Karpas-422 (cell line): Measurements from ENCODE around the gene PRDM16. TPM values are rescaled to one million over a fixed set of nuclear protein-coding genes. Genes with fewer than 3 reads are reported as not detected.

Experiments
- DNase-seq: peaks from one replicate; pipeline ENCODE4 v3.0.0-alpha.2; 2015
- H2AFZ ChIP-seq: fragments of 200-600 bp; sonication (generic); 2 replicates; pipeline ENCODE4 v1.6.1; 2014; ENCODE audit warnings: antibody characterized with exemption, low read length, mixed read lengths
- H3K27ac ChIP-seq: fragments of 200-600 bp; sonication (generic); 2 replicates; pipeline ENCODE4 v1.5.1; 2014; ENCODE audit warnings: mild to moderate bottlenecking, low read length, moderate library complexity
- H3K27me3 ChIP-seq: fragments of 200-600 bp; sonication (generic); 2 replicates; pipeline ENCODE4 v1.6.1; 2014; ENCODE audit warnings: low read length, mixed read lengths
- H3K36me3 ChIP-seq: fragments of 200-600 bp; sonication (generic); 2 replicates; pipeline ENCODE4 v1.6.1; 2014; ENCODE audit warnings: low read length, mixed read lengths; ENCODE audit not compliant: insufficient read depth
- H3K4me1 ChIP-seq: fragments of 200-600 bp; sonication (generic); 2 replicates; pipeline ENCODE4 v1.6.1; 2014; ENCODE audit warnings: mild to moderate bottlenecking, low read length, mixed read lengths
- H3K4me2 ChIP-seq: fragments of 200-600 bp; sonication (generic); 2 replicates; pipeline ENCODE4 v1.6.1; 2014; ENCODE audit warnings: low read length, low read depth, mild to moderate bottlenecking; ENCODE audit not compliant: poor library complexity, severe bottlenecking
- H3K4me3 ChIP-seq: fragments of 200-600 bp; sonication (generic); 2 replicates; pipeline ENCODE4 v1.5.1; 2014; ENCODE audit warnings: mild to moderate bottlenecking, antibody characterized with exemption, low read length, mixed read lengths
- H3K79me2 ChIP-seq: fragments of 200-600 bp; sonication (generic); 2 replicates; pipeline ENCODE4 v1.6.1; 2014; ENCODE audit warnings: mild to moderate bottlenecking, low read length, mixed read lengths
- H3K9ac ChIP-seq: fragments of 200-600 bp; sonication (generic); 2 replicates; pipeline ENCODE4 v1.6.0; 2014; ENCODE audit warnings: low read length
- H3K9me2 ChIP-seq: fragments of 200-600 bp; sonication (generic), shearing (Covaris generic); replicated peaks from 2 replicates; pipeline ENCODE4 v1.6.0; 2014; ENCODE audit warnings: mild to moderate bottlenecking, low read length, moderate library complexity; ENCODE audit not compliant: insufficient read depth
- H3K9me3 ChIP-seq: fragments of 300-700, 200-600 bp; sonication (generic); 2 replicates; pipeline ENCODE4 v1.6.1; 2014; ENCODE audit warnings: low read length, mixed read lengths
- H4K20me1 ChIP-seq: fragments of 200-600 bp; sonication (generic); 2 replicates; pipeline ENCODE4 v1.6.1; 2014; ENCODE audit warnings: mild to moderate bottlenecking, antibody characterized with exemption, low read length, low read depth; ENCODE audit not compliant: insufficient read depth
- total RNA-seq: library from RNA; depleted of rRNA; stranded (reverse); fragments of >200 nt; shearing (Covaris generic); gene quantifications from 2 replicates; pipeline ENCODE4 v1.2.3, GENCODE V29; 2014; ENCODE audit warnings: low replicate concordance

PRDM16 gene
- total RNA-seq, 1 experiment from 2014 or later, result not detected

DNA sequence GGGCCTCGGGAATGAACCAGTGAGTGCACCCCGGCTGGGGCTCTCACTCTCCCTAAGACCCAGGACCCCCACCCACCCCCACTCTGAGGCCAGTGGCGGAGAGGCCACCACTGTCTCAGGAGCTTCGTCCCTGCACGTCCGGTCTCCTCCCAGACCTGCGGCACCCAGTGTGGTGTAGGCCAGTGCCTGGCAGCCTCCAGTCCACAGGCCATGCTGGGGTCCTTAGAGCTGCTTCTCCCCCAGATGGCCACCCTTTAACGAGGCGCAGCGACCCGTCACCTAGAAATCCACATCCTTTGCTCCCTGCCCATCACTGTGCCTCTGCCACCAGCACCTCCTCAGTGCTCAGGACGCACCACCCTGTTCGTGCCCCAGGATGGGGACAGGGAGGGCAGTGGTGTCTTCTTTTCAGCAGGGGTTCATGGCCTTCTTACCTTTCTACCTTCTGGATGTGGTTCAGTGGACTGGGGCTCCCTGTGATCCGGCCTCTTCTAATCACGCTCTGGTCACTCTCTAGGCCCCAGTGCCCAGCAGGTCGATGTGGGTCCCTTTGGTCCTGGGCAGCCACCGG, 253.5 kb downstream of the PRDM16 start:
- no peak overlapping the region for H3K9ac ChIP-seq
- no peaks in the 10 kb centered on the region for H3K4me1 ChIP-seq
- H3K9me3 ChIP-seq, result no peaks in the 10 kb centered on the region
- no peak overlapping the region for H3K4me3 ChIP-seq
- H3K79me2 ChIP-seq, result no peaks in the 10 kb centered on the region
- no peak overlapping the region for H2AFZ ChIP-seq
- H3K4me2 ChIP-seq, result no peak overlapping the region
- no peaks in the 10 kb centered on the region for H4K20me1 ChIP-seq
- H3K27me3 ChIP-seq, result no peaks in the 10 kb centered on the region
- no peak overlapping the region for H3K27ac ChIP-seq
- H3K9me2 ChIP-seq, result no peaks in the 10 kb centered on the region
- H3K36me3 ChIP-seq, result no peaks in the 10 kb centered on the region
- DNase-seq, result no peak

DNA sequence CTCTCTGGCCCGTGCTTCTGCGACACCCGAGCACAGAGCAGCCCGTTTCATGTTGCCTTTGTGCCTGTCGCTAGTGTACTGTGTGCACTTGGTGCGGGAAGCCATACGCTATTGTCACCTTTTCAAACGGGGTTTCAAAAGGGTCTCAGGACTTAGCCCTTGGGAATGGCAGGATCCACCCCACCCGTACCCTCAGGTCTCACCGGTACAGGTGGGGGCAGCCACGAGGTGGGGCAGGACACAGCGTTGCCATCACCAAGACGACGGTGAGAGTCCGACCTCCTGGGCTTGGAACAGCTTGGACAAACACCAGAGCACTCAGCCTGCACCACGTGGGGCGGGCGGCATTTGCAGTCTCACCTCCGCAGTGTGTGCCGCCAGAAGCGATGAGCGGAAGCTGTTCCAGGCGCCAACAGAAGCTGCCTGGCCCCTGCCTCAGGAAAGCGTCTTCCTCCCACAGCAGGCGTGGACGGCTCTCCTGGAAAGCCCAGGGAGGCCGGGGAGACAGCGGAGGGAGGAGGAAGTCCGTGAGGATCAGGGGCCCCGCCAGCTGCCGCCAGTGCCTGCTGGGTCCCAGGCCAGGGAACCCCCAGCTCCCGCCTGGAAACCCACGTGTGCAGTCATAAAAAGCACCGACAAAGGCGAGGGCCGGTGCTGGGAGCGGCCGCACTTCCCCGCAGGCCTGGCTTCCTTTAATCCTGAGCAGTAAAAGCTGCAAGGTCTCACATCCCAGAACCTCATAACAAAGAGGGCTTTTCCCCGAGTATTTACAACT, 254.2 kb downstream of the PRDM16 start:
- Histone ChIP-seq H3K4me3 (no peak overlapping the region), H2AFZ (no peak overlapping the region), H3K4me2 (no peak overlapping the region), H3K9ac (no peak overlapping the region), H3K4me1 (no peaks in the 10 kb centered on the region), H3K27ac (no peak overlapping the region), H3K79me2 (no peaks in the 10 kb centered on the region), H3K9me2 (no peaks in the 10 kb centered on the region), H4K20me1 (no peaks in the 10 kb centered on the region), H3K27me3 (no peaks in the 10 kb centered on the region), H3K9me3 (no peaks in the 10 kb centered on the region), H3K36me3 (no peaks in the 10 kb centered on the region)
- DNase-seq, result no peak

DNA sequence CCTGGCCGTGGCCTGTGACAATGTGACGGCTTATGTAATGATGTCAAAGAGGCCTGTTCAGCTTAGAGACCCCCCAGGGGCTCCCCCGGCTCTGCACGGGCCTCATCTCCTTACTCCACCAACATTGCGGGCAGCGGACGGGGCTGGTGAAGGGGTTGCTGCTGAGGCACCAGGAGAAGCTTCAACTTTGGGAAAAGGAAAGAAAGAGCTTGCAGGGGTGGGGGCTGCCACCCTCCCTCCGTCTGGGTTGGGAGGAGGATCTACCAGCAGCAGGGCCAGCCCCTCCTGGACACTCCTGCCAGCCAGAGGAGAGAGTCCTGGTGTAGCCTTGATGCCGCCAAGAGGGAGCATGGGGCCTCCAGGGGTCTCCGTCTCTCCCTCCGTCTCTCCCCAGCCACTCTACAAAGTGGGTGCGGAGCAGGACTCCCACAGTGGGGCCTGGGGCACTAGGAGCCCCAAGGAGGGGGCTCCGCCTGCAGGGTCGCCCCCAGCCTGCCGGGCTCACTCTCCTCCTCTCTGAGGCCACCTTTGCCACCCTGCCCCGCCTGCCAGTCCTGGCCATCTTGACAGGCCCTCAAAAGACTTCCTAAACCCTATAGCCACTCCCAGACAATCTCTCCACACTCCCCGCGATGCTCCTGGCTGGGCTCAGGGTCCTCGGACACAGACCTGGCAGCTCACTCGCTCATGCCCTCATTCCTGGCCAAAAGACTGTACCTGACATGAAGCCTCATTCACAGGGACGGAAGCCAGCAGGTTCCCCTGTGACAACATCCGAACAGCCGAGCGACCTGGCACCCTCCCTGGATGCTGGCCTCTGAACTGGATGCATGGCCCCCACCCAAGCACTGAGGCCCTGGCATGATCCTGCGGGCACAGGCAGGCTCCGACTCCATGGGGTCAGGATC, 255.0 kb downstream of the PRDM16 start:
- no peaks in the 10 kb centered on the region for H3K9me2 ChIP-seq
- H3K4me3 ChIP-seq, result no peak overlapping the region
- no peaks in the 10 kb centered on the region for H3K4me1 ChIP-seq
- no peak overlapping the region for H3K4me2 ChIP-seq
- no peaks in the 10 kb centered on the region for H3K9me3 ChIP-seq
- no peaks in the 10 kb centered on the region for H3K79me2 ChIP-seq
- no peaks in the 10 kb centered on the region for H3K27me3 ChIP-seq
- H3K36me3 ChIP-seq, result no peaks in the 10 kb centered on the region
- no peak overlapping the region for H2AFZ ChIP-seq
- DNase-seq, result no peak
- H4K20me1 ChIP-seq, result no peaks in the 10 kb centered on the region
- H3K27ac ChIP-seq, result no peak overlapping the region
- no peak overlapping the region for H3K9ac ChIP-seq

DNA sequence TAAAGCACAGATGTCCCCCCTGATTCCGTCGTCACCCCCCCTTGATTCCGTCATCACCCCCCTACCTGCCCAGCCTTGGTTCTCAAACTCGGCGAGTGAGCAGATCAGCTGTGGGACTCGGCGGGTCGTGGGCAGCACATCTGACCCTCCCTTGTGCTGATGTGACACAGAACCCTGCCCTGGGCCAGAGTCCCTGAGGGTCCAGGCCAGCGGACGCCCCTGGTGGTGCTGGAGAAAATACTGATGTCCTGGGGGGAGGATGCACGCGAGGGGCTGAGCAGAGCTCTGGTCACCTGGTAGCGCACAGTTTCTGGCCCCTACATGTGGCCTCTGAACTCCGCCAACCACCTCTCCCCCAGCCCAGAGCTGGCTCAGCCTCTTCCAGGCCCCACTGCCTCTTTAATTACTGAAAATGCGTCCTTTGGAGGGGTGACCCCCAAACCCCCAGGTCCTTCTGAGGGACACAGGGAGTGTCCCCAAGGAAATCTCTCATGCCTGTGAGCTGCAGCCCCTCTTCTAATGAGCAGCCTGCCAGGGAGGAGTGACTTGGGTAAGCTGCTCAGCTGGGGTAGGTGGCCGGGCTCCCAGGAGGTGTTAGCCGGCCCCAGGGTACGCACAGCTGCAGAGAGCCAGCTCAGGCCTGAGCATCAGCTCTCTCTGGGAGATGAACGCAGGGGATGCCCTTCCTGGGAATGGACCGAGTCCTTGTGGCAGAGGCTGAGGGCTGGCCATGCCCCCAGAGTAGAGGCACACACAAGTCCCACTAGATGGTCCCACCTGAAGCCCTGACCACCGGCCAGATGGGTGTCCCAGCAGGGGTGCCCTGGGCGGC, 255.9 kb downstream of the PRDM16 start:
- H4K20me1 ChIP-seq, result no peaks in the 10 kb centered on the region
- no peaks in the 10 kb centered on the region for H3K9me2 ChIP-seq
- DNase-seq, result no peak
- H2AFZ ChIP-seq, result no peak overlapping the region
- H3K4me2 ChIP-seq, result no peak overlapping the region
- H3K9me3 ChIP-seq, result no peaks in the 10 kb centered on the region
- H3K9ac ChIP-seq, result no peak overlapping the region
- H3K36me3 ChIP-seq, result no peaks in the 10 kb centered on the region
- no peak overlapping the region for H3K27ac ChIP-seq
- no peaks in the 10 kb centered on the region for H3K27me3 ChIP-seq
- H3K4me3 ChIP-seq, result no peak overlapping the region
- H3K79me2 ChIP-seq, result no peaks in the 10 kb centered on the region
- no peaks in the 10 kb centered on the region for H3K4me1 ChIP-seq

GRCh38 chr1:3326516-3327388, 257.7 kb downstream of the PRDM16 start:
- Histone ChIP-seq H3K9ac (no peak overlapping the region), H3K9me3 (no peaks in the 10 kb centered on the region), H3K79me2 (no peaks in the 10 kb centered on the region), H2AFZ (no peak overlapping the region), H3K27me3 (no peaks in the 10 kb centered on the region), H3K4me2 (no peak overlapping the region), H3K4me3 (no peak overlapping the region), H3K9me2 (no peaks in the 10 kb centered on the region), H3K4me1 (no peaks in the 10 kb centered on the region), H3K27ac (no peak overlapping the region), H3K36me3 (no peaks in the 10 kb centered on the region), H4K20me1 (no peaks in the 10 kb centered on the region)
- DNase-seq, result no peak

DNA sequence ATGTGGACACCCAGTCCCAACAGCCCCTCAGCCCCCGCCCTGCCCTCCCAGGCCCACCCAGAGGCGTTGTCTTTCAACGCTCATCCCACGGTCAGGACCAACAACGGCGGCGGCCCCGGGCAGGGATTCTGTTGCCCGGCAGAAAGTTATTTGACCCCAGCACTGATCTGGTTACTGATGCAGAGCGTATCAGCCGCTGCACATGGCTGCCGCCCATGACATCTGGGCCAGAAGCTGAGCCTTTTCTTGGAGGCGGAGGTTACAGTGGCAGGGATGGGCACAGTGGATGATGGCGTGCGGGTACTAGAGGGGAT, 258.3 kb downstream of the PRDM16 start:
- Histone ChIP-seq H3K27me3 (no peaks in the 10 kb centered on the region), H3K36me3 (no peaks in the 10 kb centered on the region), H3K4me2 (no peak overlapping the region)

DNA sequence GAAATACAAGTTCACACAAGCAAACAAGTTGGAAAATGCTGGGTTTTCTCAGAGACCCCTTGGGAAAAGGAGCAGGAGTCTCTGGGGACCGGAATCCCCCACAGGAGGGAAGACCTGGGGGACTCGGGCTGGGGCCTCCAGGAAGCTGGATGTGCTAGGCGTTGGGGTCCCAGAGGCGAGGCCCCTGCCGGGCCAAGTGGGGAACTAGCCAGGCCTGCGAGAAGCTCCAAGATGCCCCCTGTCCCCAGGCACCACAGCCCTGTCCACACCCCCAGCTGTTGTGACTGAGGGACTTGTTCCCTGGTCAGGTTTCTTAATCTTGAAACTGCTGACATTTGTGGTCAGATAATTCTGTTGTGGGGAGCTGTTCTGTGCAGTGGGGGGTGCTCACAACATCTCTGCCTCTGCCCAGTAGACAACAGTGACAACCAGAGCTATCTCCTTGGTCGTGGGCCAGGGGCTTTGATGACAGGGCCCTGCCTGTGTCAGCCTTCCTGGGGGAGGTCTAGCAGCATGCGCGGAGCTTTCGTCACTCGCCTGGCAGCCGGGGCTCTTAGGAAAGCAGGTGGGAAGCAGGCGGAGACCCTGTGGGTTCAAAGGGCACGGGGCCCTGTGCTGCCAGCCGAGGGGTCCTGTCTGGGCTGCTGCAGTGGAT, 259.1 kb downstream of the PRDM16 start:
- no peak for DNase-seq
- Histone ChIP-seq H3K4me2 (no peak overlapping the region), H3K4me1 (no peaks in the 10 kb centered on the region), H3K9ac (no peak overlapping the region), H2AFZ (no peak overlapping the region), H3K27me3 (no peaks in the 10 kb centered on the region), H3K79me2 (no peaks in the 10 kb centered on the region), H3K4me3 (no peak overlapping the region), H3K36me3 (no peaks in the 10 kb centered on the region), H4K20me1 (no peaks in the 10 kb centered on the region), H3K27ac (no peak overlapping the region), H3K9me3 (no peaks in the 10 kb centered on the region), H3K9me2 (no peaks in the 10 kb centered on the region)

More for the DNA sequence above, 258.3 kb downstream of the PRDM16 start:
- H3K9me3 ChIP-seq, result no peaks in the 10 kb centered on the region
- no peaks in the 10 kb centered on the region for H3K79me2 ChIP-seq
- no peak for DNase-seq
- no peaks in the 10 kb centered on the region for H4K20me1 ChIP-seq
- no peak overlapping the region for H2AFZ ChIP-seq
- no peaks in the 10 kb centered on the region for H3K4me1 ChIP-seq
- no peaks in the 10 kb centered on the region for H3K9me2 ChIP-seq
- H3K4me3 ChIP-seq, result no peak overlapping the region
- no peak overlapping the region for H3K27ac ChIP-seq
- no peak overlapping the region for H3K9ac ChIP-seq
